Prostate gland (tissue), 2 donors: ENCODE results near the gene SMIM20.

Experiments used
- CTCF ChIP-seq, 4 experiments: fragments of 200-600 bp in 2 of 4; fragments of 450-650 bp in 2 of 4; sonication (generic) in 2 of 4; IDR thresholded peaks; 1 replicate in 3 of 4; 2 replicates in 1 of 4; pipeline ENCODE4 v1.5.1; 2016 to 2019; ENCODE audit warnings: antibody characterized with exemption in 4 of 4, mild to moderate bottlenecking in 2 of 4, moderate library complexity in 2 of 4
- POLR2A ChIP-seq: fragments of 450-650 bp; IDR thresholded peaks from one replicate; pipeline ENCODE4 v1.6.1; 2016; ENCODE audit warnings: antibody characterized with exemption, mild to moderate bottlenecking
- POLR2AphosphoS5 ChIP-seq: sonication (generic); formaldehyde crosslinking; IDR thresholded peaks from one replicate; pipeline ENCODE4 v1.6.1; 2017; ENCODE audit warnings: antibody characterized with exemption

GRCh38 chr4:25938366-25938765, 24.3 kb downstream of the SMIM20 start:
- TF ChIP-seq POLR2A: no peak
- TF ChIP-seq CTCF (IDR thresholded peaks at IDR 0.05): no peak
- no peak for TF ChIP-seq POLR2AphosphoS5
